MCF 10A (cell line): ENCODE measurements around the gene PITPNM3. TPM values are rescaled to one million over a fixed set of nuclear protein-coding genes. Genes with fewer than 3 reads are reported as not detected.

Source experiments
- BruUV-seq: library from RNA; stranded (reverse); fragments of 400-500 nt; replicated peaks from 2 replicates; lab custom pipeline; 2021; lab: Mats Ljungman, UMichigan
- CTCF ChIA-PET: fragments of 300-600 bp; sonication (Branson Sonifier 250); formaldehyde crosslinking; extraction: SDS; loops from one replicate; lab custom pipeline; 2021; ENCODE audit warnings: antibody characterized with exemption, inconsistent platforms; lab: Yijun Ruan, JAX
- POLR2A ChIA-PET: fragments of 300-600, 350-650 bp; sonication (Branson Sonifier 250); formaldehyde crosslinking; extraction: SDS; loops from one replicate; lab custom pipeline; 2020; ENCODE audit warnings: antibody characterized with exemption, inconsistent platforms; lab: Yijun Ruan, JAX
- DNase-seq: peaks from one replicate; pipeline ENCODE4 v3.0.0-alpha.2; 2018; ENCODE audit not compliant: unreplicated experiment
- H3K27ac Mint-ChIP-seq: one replicate; pipeline ENCODE4 v1.8.0; 2022; ENCODE audit warnings: mild to moderate bottlenecking, low read depth, mixed read lengths; ENCODE audit not compliant: unreplicated experiment
- H3K27me3 Mint-ChIP-seq: one replicate; pipeline ENCODE4 v1.8.0; 2022; ENCODE audit warnings: mixed read lengths; ENCODE audit not compliant: insufficient read depth, unreplicated experiment
- H3K36me3 Mint-ChIP-seq: one replicate; pipeline ENCODE4 v1.8.0; 2022; ENCODE audit warnings: mild to moderate bottlenecking, moderate library complexity, mixed read lengths; ENCODE audit not compliant: insufficient read depth, unreplicated experiment
- H3K4me1 Mint-ChIP-seq: one replicate; pipeline ENCODE4 v1.8.0; 2022; ENCODE audit warnings: mixed read lengths; ENCODE audit not compliant: insufficient read depth, unreplicated experiment
- H3K4me3 Mint-ChIP-seq: one replicate; pipeline ENCODE4 v1.8.0; 2022; ENCODE audit warnings: mild to moderate bottlenecking, moderate library complexity, mixed read lengths; ENCODE audit not compliant: unreplicated experiment
- H3K9me3 Mint-ChIP-seq: one replicate; pipeline ENCODE4 v1.8.0; 2022; ENCODE audit warnings: mixed read lengths; ENCODE audit not compliant: unreplicated experiment
- CTCF ChIP-seq: fragments of 200-600 bp; IDR thresholded peaks from one replicate; pipeline ENCODE4 v1.8.0; 2022; ENCODE audit warnings: antibody characterized with exemption, mild to moderate bottlenecking; ENCODE audit not compliant: unreplicated experiment
- intact Hi-C: fragments of 100-400 bp; cut with micrococcal nuclease; formaldehyde crosslinking; loops from 2 replicates; pipeline ENCODE4 v1.14.1; 2022
- total RNA-seq: library from RNA; stranded (reverse); gene quantifications from 2 replicates; pipeline ENCODE4 v1.2.3, GENCODE V29; 2022

PITPNM3 gene
- total RNA-seq, 1 experiment from 2014 or later: 22.8 TPM

- BruUV-seq: no TSS peak
- H3K27me3 Mint-ChIP-seq: no peaks in the 10 kb centered on the region
- H3K4me1 Mint-ChIP-seq: peaks cover 45% of the 10 kb centered on the region
- DNase-seq: peak; percentile 79
- peak overlapping the region; percentile 79 for H3K27ac Mint-ChIP-seq
- CTCF ChIA-PET: interaction anchor here (0.7 to 4.5 kb wide), 6 partner anchors 8 to 157 kb away, joined by 3 to 30 read pairs (median 5); no protein-coding TSS in a partner anchor
- no peaks in the 10 kb centered on the region for H3K36me3 Mint-ChIP-seq
- H3K9me3 Mint-ChIP-seq: peaks cover 6% of the 10 kb centered on the region
- intact Hi-C loops: loop anchor here (1.0 to 2.0 kb wide), 4 partner anchors 35 to 85 kb away; partner anchors contain the start of genes KIAA0753 and TXNDC17
- peak overlapping the region; percentile 80 for H3K4me3 Mint-ChIP-seq
- TF ChIP-seq CTCF: no peak
- POLR2A ChIA-PET: interaction anchor here (0.6 to 2.8 kb wide), 14 partner anchors 9 to 457 kb away, joined by 3 to 24 read pairs (median 6); partner anchors contain the start of genes KIAA0753, RNASEK and TXNDC17
Measured at GRCh38 chr17:6555331-6556120, 829 bp downstream of the PITPNM3 start.

GRCh38 chr17:6554871-6555330 is 1.5 kb downstream of the PITPNM3 start:
- Mint-ChIP-seq H3K36me3 (no peaks in the 10 kb centered on the region), H3K27me3 (no peaks in the 10 kb centered on the region), H3K9me3 (peaks cover under 1% of the 10 kb centered on the region), H3K4me3 (peak overlapping the region; percentile 80), H3K4me1 (peaks cover 45% of the 10 kb centered on the region), H3K27ac (peak overlapping the region; percentile 79)
- ChIA-PET POLR2A (interaction anchor here (0.7 to 2.8 kb wide), 11 partner anchors 12 to 458 kb away, joined by 3 to 24 read pairs (median 7); partner anchors contain the start of genes KIAA0753, RNASEK and TXNDC17), CTCF (interaction anchor here (0.7 to 4.5 kb wide), 6 partner anchors 9 to 157 kb away, joined by 3 to 30 read pairs (median 5); no protein-coding TSS in a partner anchor)
- intact Hi-C loops: loop anchor here (1.0 to 2.0 kb wide), 4 partner anchors 36 to 86 kb away; partner anchors contain the start of genes KIAA0753 and TXNDC17
- no TSS peak for BruUV-seq
- no peak for TF ChIP-seq CTCF
- DNase-seq: no peak

DNA sequence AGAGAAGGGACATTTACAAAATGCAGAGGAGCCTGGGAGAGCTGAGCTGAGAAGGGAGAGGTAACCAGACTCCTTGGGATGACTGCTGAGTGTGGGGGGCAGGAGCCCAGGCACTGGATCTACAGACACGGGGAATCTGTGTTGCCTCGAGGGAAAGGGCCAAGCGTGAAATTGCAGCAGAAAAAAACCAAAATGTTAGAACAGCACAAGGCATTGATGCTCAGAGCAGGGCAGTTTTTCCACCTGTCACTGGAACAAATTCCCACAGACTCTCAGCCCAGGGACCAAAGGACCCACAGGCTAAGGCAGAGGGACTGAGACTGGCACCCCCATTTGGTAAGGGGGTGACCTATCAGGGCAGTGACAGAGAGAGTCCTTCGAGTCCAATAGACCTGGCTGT is 2.0 kb downstream of the PITPNM3 start:
- H3K4me3 Mint-ChIP-seq: peak overlapping the region; percentile 80
- ChIA-PET CTCF (interaction anchor here (0.6 to 4.5 kb wide), 6 partner anchors 9 to 1029 kb away, joined by 3 to 30 read pairs (median 4); partner anchors contain the start of gene MPDU1), POLR2A (interaction anchor here (0.7 to 6.3 kb wide), 9 partner anchors 13 to 87 kb away, joined by 3 to 45 read pairs (median 8); partner anchors contain the start of genes KIAA0753 and TXNDC17)
- DNase-seq: no peak
- H3K27me3 Mint-ChIP-seq: no peaks in the 10 kb centered on the region
- no peaks in the 10 kb centered on the region for H3K36me3 Mint-ChIP-seq
- intact Hi-C loops: loop anchor here (2.0 kb wide), 2 partner anchors 36 to 86 kb away; partner anchors contain the start of genes KIAA0753 and TXNDC17
- peaks cover 45% of the 10 kb centered on the region for H3K4me1 Mint-ChIP-seq
- peak overlapping the region; percentile 79 for H3K27ac Mint-ChIP-seq
- no peaks in the 10 kb centered on the region for H3K9me3 Mint-ChIP-seq
- BruUV-seq: no TSS peak
- no peak for TF ChIP-seq CTCF
